RWPE2 (cell line): ENCODE measurements around the gene CCDC187.

Experiments
- ATAC-seq: fragments of 200-7000 bp; cut with Tn5 transposase; 3 replicates; pipeline ENCODE4 v1.9.1; 2021; ENCODE audit warnings: low read depth
- DNase-seq: peaks from one replicate; pipeline ENCODE4 v3.0.0-alpha.2; 2020; ENCODE audit warnings: low spot score
- H3K27ac ChIP-seq: fragments of 450-650 bp; 2 replicates; pipeline ENCODE4 v1.5.1; 2017; ENCODE audit warnings: mild to moderate bottlenecking; ENCODE audit not compliant: poor library complexity, severe bottlenecking
- H3K27me3 ChIP-seq: fragments of 250-450 bp; sonication (Bioruptor Pico); 2 replicates; pipeline ENCODE4 v1.5.1; 2021; ENCODE audit warnings: mild to moderate bottlenecking, moderate library complexity; ENCODE audit not compliant: insufficient read depth, poor library complexity, severe bottlenecking
- H3K36me3 ChIP-seq: fragments of 250-450 bp; sonication (Bioruptor Pico); 2 replicates; pipeline ENCODE4 v1.5.1; 2020; ENCODE audit warnings: low read depth, mild to moderate bottlenecking, moderate library complexity
- H3K4me1 ChIP-seq: fragments of 250-450 bp; sonication (Bioruptor Pico); 2 replicates; pipeline ENCODE4 v1.5.1; 2021; ENCODE audit warnings: mild to moderate bottlenecking, moderate library complexity; ENCODE audit not compliant: insufficient read depth, poor library complexity, severe bottlenecking
- H3K4me3 ChIP-seq: fragments of 250-450 bp; sonication (Bioruptor Pico); 2 replicates; pipeline ENCODE4 v1.5.1; 2021; ENCODE audit warnings: mild to moderate bottlenecking, moderate library complexity; ENCODE audit not compliant: severe bottlenecking
- H3K9me3 ChIP-seq: fragments of 250-450 bp; sonication (Bioruptor Pico); 2 replicates; pipeline ENCODE4 v1.5.1; 2021; ENCODE audit warnings: mild to moderate bottlenecking, moderate library complexity; ENCODE audit not compliant: severe bottlenecking
- TF ChIP-seq, protein P1 (sequence below): fragments of 450-650 bp; IDR thresholded peaks from one replicate; pipeline ENCODE4 v1.5.1; 2017; ENCODE audit warnings: mild to moderate bottlenecking, moderate library complexity; ENCODE audit not compliant: poor library complexity, severe bottlenecking

Gene CCDC187

GRCh38 chr9:136336881-136337280, 33.0 kb upstream of the CCDC187 start:
- Histone ChIP-seq H3K27me3 (no peaks in the 10 kb centered on the region), H3K27ac (no peak overlapping the region), H3K36me3 (no peaks in the 10 kb centered on the region), H3K4me3 (no peak overlapping the region), H3K9me3 (no peaks in the 10 kb centered on the region), H3K4me1 (no peaks in the 10 kb centered on the region)
- ATAC-seq: no peak
- no peak for DNase-seq
- TF ChIP-seq, protein P1, sequence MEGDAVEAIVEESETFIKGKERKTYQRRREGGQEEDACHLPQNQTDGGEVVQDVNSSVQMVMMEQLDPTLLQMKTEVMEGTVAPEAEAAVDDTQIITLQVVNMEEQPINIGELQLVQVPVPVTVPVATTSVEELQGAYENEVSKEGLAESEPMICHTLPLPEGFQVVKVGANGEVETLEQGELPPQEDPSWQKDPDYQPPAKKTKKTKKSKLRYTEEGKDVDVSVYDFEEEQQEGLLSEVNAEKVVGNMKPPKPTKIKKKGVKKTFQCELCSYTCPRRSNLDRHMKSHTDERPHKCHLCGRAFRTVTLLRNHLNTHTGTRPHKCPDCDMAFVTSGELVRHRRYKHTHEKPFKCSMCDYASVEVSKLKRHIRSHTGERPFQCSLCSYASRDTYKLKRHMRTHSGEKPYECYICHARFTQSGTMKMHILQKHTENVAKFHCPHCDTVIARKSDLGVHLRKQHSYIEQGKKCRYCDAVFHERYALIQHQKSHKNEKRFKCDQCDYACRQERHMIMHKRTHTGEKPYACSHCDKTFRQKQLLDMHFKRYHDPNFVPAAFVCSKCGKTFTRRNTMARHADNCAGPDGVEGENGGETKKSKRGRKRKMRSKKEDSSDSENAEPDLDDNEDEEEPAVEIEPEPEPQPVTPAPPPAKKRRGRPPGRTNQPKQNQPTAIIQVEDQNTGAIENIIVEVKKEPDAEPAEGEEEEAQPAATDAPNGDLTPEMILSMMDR: no peak

DNA sequence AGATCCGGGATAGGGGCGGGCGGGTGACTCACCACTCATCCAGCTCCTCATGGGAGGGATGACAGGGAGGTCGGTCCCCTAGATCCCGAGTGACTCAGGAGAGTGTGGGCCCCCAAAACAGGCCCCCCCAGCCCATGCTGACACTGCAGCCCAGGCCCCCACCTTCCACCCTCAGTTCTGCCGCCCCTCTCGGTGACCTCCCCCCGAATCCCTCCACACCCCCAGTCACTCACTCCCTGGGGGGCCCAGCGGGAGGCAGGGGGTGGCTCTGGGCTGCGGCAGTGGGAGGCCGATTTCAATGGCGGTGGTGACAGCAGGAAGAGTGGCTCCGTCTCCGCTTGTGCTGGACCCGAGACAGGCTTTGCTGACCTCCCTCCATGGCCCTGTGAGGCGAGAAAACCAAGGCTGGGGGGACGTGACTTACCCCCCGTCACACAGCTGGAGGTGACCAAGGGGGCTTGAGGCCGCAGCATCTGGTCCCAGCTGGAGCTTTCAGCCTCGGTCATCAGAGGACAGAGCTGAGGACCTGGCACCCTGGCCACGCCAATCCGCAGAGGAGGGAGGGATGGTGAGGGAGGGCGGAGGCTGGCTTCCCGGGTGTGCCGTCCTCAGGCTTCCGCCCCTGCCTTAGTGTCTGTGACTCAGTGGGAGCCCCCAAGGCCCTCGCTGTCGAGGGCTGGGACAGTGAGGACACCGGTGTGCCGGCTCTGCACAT, 32.4 kb upstream of the CCDC187 start:
- H3K4me1 ChIP-seq: no peaks in the 10 kb centered on the region
- H3K27ac ChIP-seq: no peak overlapping the region
- TF ChIP-seq, protein P1: no peak

DNA sequence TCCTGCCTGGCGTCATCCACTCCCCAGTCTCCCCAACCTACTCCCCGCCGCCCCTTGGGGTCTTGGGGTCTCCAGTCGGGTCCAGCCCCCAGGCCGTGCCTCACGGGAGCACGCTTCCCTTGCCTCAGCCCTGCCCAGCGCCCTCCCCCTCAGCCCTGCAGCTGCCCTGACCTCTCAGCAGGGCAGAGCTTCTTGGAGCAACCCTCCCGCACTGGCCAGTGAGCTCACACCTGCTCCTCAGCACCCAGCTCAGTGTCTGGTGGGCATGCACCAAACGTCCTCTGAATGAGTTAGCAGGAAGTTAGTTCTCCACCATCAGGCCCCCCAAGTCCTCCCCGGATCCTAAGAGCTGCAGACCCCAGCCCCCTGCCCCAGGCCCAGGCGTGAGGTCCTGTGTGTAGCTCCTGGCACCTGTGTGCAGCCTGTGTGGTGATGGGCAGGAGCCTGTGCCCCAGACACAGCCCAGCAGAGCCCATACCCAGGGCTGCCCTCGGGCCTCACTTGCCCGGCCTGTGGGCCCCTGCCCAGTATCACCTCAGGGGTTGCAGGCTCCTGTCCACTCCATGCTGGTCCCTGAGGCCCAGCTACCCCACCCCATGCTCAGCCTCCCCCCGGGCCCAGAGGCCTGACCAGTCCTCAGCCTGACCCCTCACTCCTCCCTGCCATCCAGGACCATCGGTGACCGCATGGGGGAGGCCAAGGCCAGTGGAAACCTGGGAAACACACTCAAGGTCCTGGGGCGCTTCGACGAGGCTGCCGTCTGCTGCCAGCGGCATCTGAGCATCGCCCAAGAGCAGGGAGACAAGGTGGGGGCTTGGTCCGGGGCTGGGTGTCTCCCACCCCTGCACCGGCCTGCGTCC, 31.6 kb upstream of the CCDC187 start:
- H3K36me3 ChIP-seq: no peaks in the 10 kb centered on the region
- no peak overlapping the region for H3K4me3 ChIP-seq
- H3K9me3 ChIP-seq: no peaks in the 10 kb centered on the region
- no peak for DNase-seq
- no peaks in the 10 kb centered on the region for H3K27me3 ChIP-seq
- TF ChIP-seq, protein P1: no peak
- no peaks in the 10 kb centered on the region for H3K4me1 ChIP-seq
- no peak for ATAC-seq
- H3K27ac ChIP-seq: no peak overlapping the region

More for the DNA sequence above, 32.4 kb upstream of the CCDC187 start:
- Histone ChIP-seq H3K36me3 (no peaks in the 10 kb centered on the region), H3K27me3 (no peaks in the 10 kb centered on the region), H3K9me3 (no peaks in the 10 kb centered on the region), H3K4me3 (no peak overlapping the region)
- DNase-seq: no peak
- ATAC-seq: no peak

- DNase-seq: no peak
- no peaks in the 10 kb centered on the region for H3K4me1 ChIP-seq
- no peak overlapping the region for H3K4me3 ChIP-seq
- H3K27ac ChIP-seq: no peak overlapping the region
- TF ChIP-seq, protein P1: no peak
- H3K36me3 ChIP-seq: no peaks in the 10 kb centered on the region
- H3K27me3 ChIP-seq: no peaks in the 10 kb centered on the region
- H3K9me3 ChIP-seq: no peaks in the 10 kb centered on the region
- no peak for ATAC-seq
These were observed 30.6 kb upstream of the CCDC187 start for GRCh38 chr9:136334541-136334940.
